ENCODE data around the gene FOXO1.

Gene FOXO1

GRCh38 chr13:40661875-40662665 is 4.4 kb downstream of the FOXO1 start:
- Histone ChIP-seq H3K27me3 (no peaks in the 10 kb centered on the region), H3K36me3 (peaks cover 0 to 26% (median 10%) of the 10 kb centered on the region in 11 experiments; a peak in 7 of 22 replicates), H3K27ac (peak overlapping the region; percentile 22 to 95 (median 93); a peak in 19 of 22 replicates), H3K4me2 (peak overlapping the region; percentile 77 to 97 (median 84)), H3K9ac (peak overlapping the region; percentile 59 to 98 (median 96); a peak in 21 of 22 replicates), H3K9me3 (replicated peaks in 1 of 11) (peaks cover 0 to 33% (median 14%) of the 10 kb centered on the region in 11 experiments; a peak in 14 of 22 replicates), H3K4me3 (peak overlapping the region; percentile 77 to 98 (median 94); a peak in 14 of 20 replicates), H3K4me1 (peaks cover 30 to 46% (median 40%) of the 10 kb centered on the region in 10 experiments), H4K20me1 (peaks cover 0 to 73% (median 14%) of the 10 kb centered on the region in 11 experiments; a peak in 13 of 22 replicates)
- TF ChIP-seq Cebpa-rat (IDR thresholded peaks at IDR 0.05): peak in 2 of 11 experiments; percentile 31 to 78; a peak in 2 of 22 replicates

DNA sequence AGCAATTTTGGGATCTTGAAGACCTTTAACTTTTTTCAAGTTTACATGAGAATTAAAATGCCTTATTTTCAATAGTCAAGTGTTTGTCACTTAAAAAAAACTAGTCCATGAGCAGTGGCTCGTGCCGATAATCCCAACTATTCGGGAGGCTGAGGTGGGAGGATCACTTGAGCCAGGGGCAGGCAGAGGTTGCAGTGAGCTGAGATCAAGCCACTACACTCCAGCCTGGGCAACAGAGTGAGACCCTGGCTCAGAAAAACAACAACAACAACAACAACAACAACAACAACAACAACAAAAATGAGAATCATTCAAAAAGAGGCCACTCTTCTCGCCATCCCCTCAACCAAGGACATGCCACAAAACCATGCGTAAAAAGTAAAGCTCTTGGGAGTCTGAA is 5.7 kb downstream of the FOXO1 start:
- peaks cover 30 to 46% (median 40%) of the 10 kb centered on the region in 10 experiments for H3K4me1 ChIP-seq
- TF ChIP-seq Cebpa-rat (IDR thresholded peaks at IDR 0.05): no peak
- peaks cover 0 to 38% (median 18%) of the 10 kb centered on the region in 11 experiments; a peak in 16 of 22 replicates for H3K9me3 ChIP-seq (replicated peaks in 1 of 11)
- no peak overlapping the region; a peak in 1 of 20 replicates for H3K4me3 ChIP-seq
- peaks cover 0 to 32% (median 10%) of the 10 kb centered on the region in 11 experiments; a peak in 8 of 22 replicates for H3K36me3 ChIP-seq
- peaks cover 0 to 80% (median 9%) of the 10 kb centered on the region in 11 experiments; a peak in 13 of 22 replicates for H4K20me1 ChIP-seq
- no peak overlapping the region for H3K9ac ChIP-seq
- H3K4me2 ChIP-seq: peak overlapping the region in 9 of 11 experiments; percentile 36 to 97 (median 83); a peak in 13 of 22 replicates
- H3K27me3 ChIP-seq: no peaks in the 10 kb centered on the region
- H3K27ac ChIP-seq: peak overlapping the region in 4 of 11 experiments; percentile 1 to 28 (median 24); a peak in 2 of 22 replicates

- Histone ChIP-seq H3K27me3 (no peaks in the 10 kb centered on the region), H3K4me1 (peaks cover 30 to 46% (median 40%) of the 10 kb centered on the region in 10 experiments), H3K36me3 (peaks cover 0 to 36% (median 10%) of the 10 kb centered on the region in 11 experiments; a peak in 8 of 22 replicates), H3K4me3 (no peak overlapping the region; a peak in 1 of 20 replicates), H4K20me1 (peaks cover 0 to 80% (median 5%) of the 10 kb centered on the region in 11 experiments; a peak in 11 of 22 replicates), H3K9me3 (replicated peaks in 1 of 11) (peaks cover 0 to 38% (median 18%) of the 10 kb centered on the region in 11 experiments; a peak in 16 of 22 replicates), H3K4me2 (peak overlapping the region; percentile 21 to 88 (median 65); a peak in 21 of 22 replicates), H3K9ac (no peak overlapping the region), H3K27ac (peak overlapping the region in 4 of 11 experiments; percentile 1 to 28 (median 23); a peak in 5 of 22 replicates)
- TF ChIP-seq Cebpa-rat (IDR thresholded peaks at IDR 0.05): no peak
Measured at GRCh38 chr13:40660141-40660664, 6.2 kb downstream of the FOXO1 start.

- H3K9ac ChIP-seq: no peak overlapping the region
- H3K27me3 ChIP-seq: no peaks in the 10 kb centered on the region
- TF ChIP-seq Cebpa-rat (IDR thresholded peaks at IDR 0.05): no peak
- 0 out of 22 replicates have a peak overlapping the region, but pooled peaks of 1 of the 11 experiments have one; percentile 19 for H3K4me2 ChIP-seq
- peaks cover 44 to 60% (median 53%) of the 10 kb centered on the region in 10 experiments for H3K4me1 ChIP-seq
- H3K27ac ChIP-seq: no peak overlapping the region
- peaks cover 0 to 38% (median 18%) of the 10 kb centered on the region in 11 experiments; a peak in 16 of 22 replicates for H3K9me3 ChIP-seq (replicated peaks in 1 of 11)
- peaks cover 0 to 36% (median 10%) of the 10 kb centered on the region in 11 experiments; a peak in 8 of 22 replicates for H3K36me3 ChIP-seq
- H3K4me3 ChIP-seq: no peak overlapping the region
- peaks cover 0 to 77% (median 4%) of the 10 kb centered on the region in 11 experiments; a peak in 8 of 22 replicates for H4K20me1 ChIP-seq
Measured at GRCh38 chr13:40657951-40658350, 8.5 kb downstream of the FOXO1 start.

DNA sequence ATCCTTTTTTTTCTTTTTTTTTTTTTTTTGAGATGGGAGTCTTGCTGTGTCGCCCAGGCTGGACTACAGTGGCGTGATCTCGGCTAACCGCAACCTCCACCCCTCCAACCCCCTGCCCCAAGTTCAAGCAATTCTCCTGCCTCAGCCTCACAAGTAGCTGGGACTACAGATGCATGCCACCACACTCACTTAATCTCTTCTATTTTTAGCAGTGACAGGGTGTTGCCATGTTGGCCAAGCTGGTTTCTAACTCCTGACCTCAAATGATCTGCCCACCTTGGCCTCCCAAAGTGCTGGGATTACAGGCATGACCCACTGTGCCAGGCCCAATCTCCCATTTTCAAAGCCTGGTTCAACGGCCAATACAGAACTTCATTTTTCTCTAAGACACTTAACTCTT is 9.1 kb downstream of the FOXO1 start:
- H3K4me1 ChIP-seq: peaks cover 44 to 60% (median 53%) of the 10 kb centered on the region in 10 experiments
- H3K4me3 ChIP-seq: no peak overlapping the region
- 0 out of 22 replicates have a peak overlapping the region, but pooled peaks of 1 of the 11 experiments have one; percentile 26 for H3K27ac ChIP-seq
- peak overlapping the region in 3 of 11 experiments; percentile 18 to 40 (median 21); a peak in 3 of 22 replicates for H3K4me2 ChIP-seq
- H3K27me3 ChIP-seq: no peaks in the 10 kb centered on the region
- peaks cover 0 to 76% (median 4%) of the 10 kb centered on the region in 11 experiments; a peak in 7 of 22 replicates for H4K20me1 ChIP-seq
- TF ChIP-seq Cebpa-rat (IDR thresholded peaks at IDR 0.05): no peak
- H3K9ac ChIP-seq: no peak overlapping the region
- peaks cover 0 to 38% (median 18%) of the 10 kb centered on the region in 11 experiments; a peak in 16 of 22 replicates for H3K9me3 ChIP-seq (replicated peaks in 1 of 11)
- peaks cover 0 to 36% (median 10%) of the 10 kb centered on the region in 11 experiments; a peak in 8 of 22 replicates for H3K36me3 ChIP-seq

DNA sequence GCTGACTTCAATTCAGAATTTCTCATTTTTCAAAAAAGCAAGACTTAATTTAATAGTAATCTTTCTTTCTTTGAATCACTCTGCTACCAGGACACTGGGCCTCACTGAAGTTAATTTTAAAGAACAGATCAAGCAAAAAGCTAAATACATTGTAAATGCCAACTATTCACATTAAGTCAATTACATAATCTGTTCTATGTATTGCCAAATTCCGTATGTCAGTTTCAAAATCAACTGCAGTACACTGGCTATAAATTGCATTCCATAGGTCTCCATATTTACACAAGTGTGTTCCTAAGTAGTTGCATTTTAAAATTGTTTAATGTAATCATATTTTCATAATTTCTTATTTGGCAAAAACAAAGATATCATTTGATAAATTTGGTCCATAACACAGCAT is 10.1 kb downstream of the FOXO1 start:
- H3K9me3 ChIP-seq (replicated peaks in 1 of 11): peaks cover 0 to 38% (median 18%) of the 10 kb centered on the region in 11 experiments; a peak in 16 of 22 replicates
- no peaks in the 10 kb centered on the region for H3K27me3 ChIP-seq
- H4K20me1 ChIP-seq: peaks cover 0 to 74% (median 4%) of the 10 kb centered on the region in 11 experiments; a peak in 7 of 22 replicates
- peaks cover 0 to 36% (median 10%) of the 10 kb centered on the region in 11 experiments; a peak in 8 of 22 replicates for H3K36me3 ChIP-seq
- no peak overlapping the region for H3K4me3 ChIP-seq
- no peak overlapping the region for H3K4me2 ChIP-seq
- TF ChIP-seq Cebpa-rat (IDR thresholded peaks at IDR 0.05): no peak
- no peak overlapping the region for H3K27ac ChIP-seq
- no peak overlapping the region for H3K9ac ChIP-seq
- peaks cover 43 to 58% (median 52%) of the 10 kb centered on the region in 10 experiments for H3K4me1 ChIP-seq

GRCh38 chr13:40653527-40654318 is 12.7 kb downstream of the FOXO1 start:
- Histone ChIP-seq H3K4me1 (peaks cover 52 to 69% (median 61%) of the 10 kb centered on the region in 10 experiments), H3K27me3 (no peaks in the 10 kb centered on the region), H4K20me1 (peaks cover 0 to 82% (median 7%) of the 10 kb centered on the region in 11 experiments; a peak in 10 of 22 replicates), H3K36me3 (peaks cover 0 to 26% (median 8%) of the 10 kb centered on the region in 11 experiments; a peak in 8 of 22 replicates), H3K4me2 (peak overlapping the region; percentile 67 to 88 (median 78)), H3K27ac (peak overlapping the region in 10 of 11 experiments; percentile 10 to 76 (median 67); a peak in 19 of 22 replicates), H3K9ac (peak overlapping the region in 9 of 11 experiments; percentile 15 to 58 (median 33); a peak in 14 of 22 replicates), H3K9me3 (replicated peaks in 1 of 11) (peaks cover 0 to 19% (median 15%) of the 10 kb centered on the region in 11 experiments; a peak in 16 of 22 replicates), H3K4me3 (0 out of 20 replicates have a peak overlapping the region, but pooled peaks of 1 of the 10 experiments have one; percentile 20)
- no peak for TF ChIP-seq Cebpa-rat (IDR thresholded peaks at IDR 0.05)
